IMR-90 (cell line): ENCODE results near the gene NEK9. TPM values are rescaled to one million over a fixed set of nuclear protein-coding genes. Genes with fewer than 3 reads are reported as not detected.

Experiments used
- ATAC-seq: fragments of 200-7000 bp; cut with Tn5 transposase; 2 replicates; pipeline ENCODE4 v1.9.1; 2020; ENCODE audit warnings: low read depth, mild to moderate bottlenecking, moderate library complexity
- BruUV-seq: library from RNA; stranded (reverse); fragments of 400-500 nt; replicated peaks from 2 replicates; lab custom pipeline; 2021; lab: Mats Ljungman, UMichigan
- CTCF ChIA-PET: fragments of 300-600 bp; formaldehyde crosslinking; extraction: SDS; loops from one replicate; lab custom pipeline; 2021; ENCODE audit warnings: antibody characterized with exemption; lab: Yijun Ruan, JAX
- POLR2A ChIA-PET: fragments of 300-600 bp; sonication (Branson Sonifier 250); formaldehyde crosslinking; loops from one replicate; lab custom pipeline; 2022; ENCODE audit warnings: antibody characterized with exemption; ENCODE audit not compliant: unreplicated experiment; lab: Charles Lee
- DNase-seq: peaks from one replicate; pipeline ENCODE4 v3.0.0; 2013
- H2AFZ ChIP-seq: replicated peaks from 2 replicates; pipeline ENCODE3; 2013; ENCODE audit warnings: low read length, mild to moderate bottlenecking; ENCODE audit not compliant: poor library complexity
- H2AK5ac ChIP-seq: 2 replicates; pipeline ENCODE4 v1.6.1; 2013; ENCODE audit warnings: low read depth, low read length, inconsistent platforms
- H2AK9ac ChIP-seq: replicated peaks from 2 replicates; pipeline ENCODE3; 2013; ENCODE audit warnings: mild to moderate bottlenecking, low read depth, low read length, moderate library complexity; ENCODE audit not compliant: poor library complexity
- H2BK120ac ChIP-seq: 2 replicates; pipeline ENCODE4 v1.6.1; 2013; ENCODE audit warnings: low read depth, low read length, inconsistent platforms
- H2BK15ac ChIP-seq: 3 replicates; pipeline ENCODE4 v1.6.1; 2013; ENCODE audit warnings: low read depth, low read length, inconsistent platforms
- H2BK20ac ChIP-seq: 2 replicates; pipeline ENCODE4 v1.6.1; 2013; ENCODE audit warnings: low read depth, mild to moderate bottlenecking, inconsistent platforms, low read length, moderate library complexity
- H2BK5ac ChIP-seq: 2 replicates; pipeline ENCODE4 v1.6.1; 2013; ENCODE audit warnings: mild to moderate bottlenecking, low read depth, low read length, inconsistent platforms; ENCODE audit not compliant: poor library complexity, severe bottlenecking
- H3K14ac ChIP-seq: replicated peaks from 2 replicates; pipeline ENCODE4 v1.6.1; 2013; ENCODE audit warnings: low read depth, low read length, inconsistent platforms
- H3K18ac ChIP-seq: 2 replicates; pipeline ENCODE4 v1.6.1; 2013; ENCODE audit warnings: low read depth, low read length, control low read depth
- H3K23ac ChIP-seq: 2 replicates; pipeline ENCODE4 v1.6.1; 2013; ENCODE audit warnings: low read depth, low read length, inconsistent platforms
- H3K27ac ChIP-seq: 2 replicates; pipeline ENCODE4 v1.5.1; 2013; ENCODE audit warnings: mild to moderate bottlenecking, control low read depth, low read length; ENCODE audit not compliant: insufficient read depth
- H3K27me3 ChIP-seq: 2 replicates; pipeline ENCODE4 v1.6.1; 2013; ENCODE audit warnings: low read length; ENCODE audit not compliant: control insufficient read depth, insufficient read depth
- H3K36me3 ChIP-seq: 2 replicates; pipeline ENCODE4 v1.6.1; 2013; ENCODE audit warnings: low read length, mixed read lengths; ENCODE audit not compliant: control insufficient read depth, insufficient read depth
- H3K4ac ChIP-seq: 2 replicates; pipeline ENCODE4 v1.6.1; 2013; ENCODE audit warnings: low read depth, low read length, inconsistent platforms
- H3K4me1 ChIP-seq: 2 replicates; pipeline ENCODE4 v1.6.1; 2013; ENCODE audit warnings: low read length, mixed read lengths; ENCODE audit not compliant: control insufficient read depth, insufficient read depth
- H3K4me2 ChIP-seq: 2 replicates; pipeline ENCODE4 v1.6.1; 2013; ENCODE audit warnings: low read depth, mild to moderate bottlenecking, control low read depth, low read length, moderate library complexity
- H3K4me3 ChIP-seq: 2 replicates; pipeline ENCODE4 v1.5.1; 2013; ENCODE audit warnings: low read depth, mild to moderate bottlenecking, control low read depth, low read length, moderate library complexity; ENCODE audit not compliant: insufficient read depth
- H3K56ac ChIP-seq: 2 replicates; pipeline ENCODE4 v1.6.1; 2013; ENCODE audit warnings: low read length, inconsistent platforms; ENCODE audit not compliant: insufficient read depth; ENCODE audit errors: extremely low read depth
- H3K79me1 ChIP-seq, 2 experiments: 2 replicates each; pipeline ENCODE4 v1.6.1; 2013; ENCODE audit warnings: low read length in 2 of 2, inconsistent platforms in 1 of 2, low read depth in 1 of 2
- H3K9ac ChIP-seq: 2 replicates; pipeline ENCODE4 v1.6.1; 2013; ENCODE audit warnings: low read depth, low read length, control low read depth
- H3K9me1 ChIP-seq: 2 replicates; pipeline ENCODE4 v1.6.1; 2013; ENCODE audit warnings: low read length, inconsistent platforms; ENCODE audit not compliant: insufficient read depth
- H3K9me3 ChIP-seq: 2 replicates; pipeline ENCODE4 v1.6.1; 2013; ENCODE audit warnings: low read length; ENCODE audit not compliant: control insufficient read depth, insufficient read depth
- H4K20me1 ChIP-seq: 2 replicates; pipeline ENCODE4 v1.6.1; 2013; ENCODE audit warnings: low read length, inconsistent platforms; ENCODE audit not compliant: insufficient read depth
- H4K5ac ChIP-seq: 2 replicates; pipeline ENCODE4 v1.6.1; 2013; ENCODE audit warnings: mild to moderate bottlenecking, low read depth, low read length, control low read depth
- H4K8ac ChIP-seq, 2 experiments: 2 replicates each; pipeline ENCODE4 v1.6.1; 2013; ENCODE audit warnings: low read depth in 2 of 2, low read length in 2 of 2, control low read depth in 1 of 2, inconsistent platforms in 1 of 2
- H4K91ac ChIP-seq: 2 replicates; pipeline ENCODE4 v1.6.1; 2013; ENCODE audit warnings: low read depth, low read length, inconsistent platforms; ENCODE audit not compliant: insufficient read depth
- CEBPB ChIP-seq: IDR thresholded peaks from 2 replicates; pipeline ENCODE4 v1.6.1; 2012; ENCODE audit warnings: low read depth, low read length, improper control_type of control experiment
- CHD1 ChIP-seq: IDR thresholded peaks from 2 replicates; pipeline ENCODE4 v1.6.1; 2012; ENCODE audit warnings: low read depth, low read length, improper control_type of control experiment
- FOS ChIP-seq: fragments of 150-350 bp; IDR thresholded peaks from 2 replicates; pipeline ENCODE4 v1.6.1; 2016; ENCODE audit warnings: low read depth, low read length
- MAFK ChIP-seq: IDR thresholded peaks from 2 replicates; pipeline ENCODE4 v1.6.1; 2012; ENCODE audit warnings: low read depth, low read length, improper control_type of control experiment
- MAZ ChIP-seq: IDR thresholded peaks from 2 replicates; pipeline ENCODE4 v1.6.1; 2012; ENCODE audit warnings: low read depth, mild to moderate bottlenecking, low read length, improper control_type of control experiment, moderate library complexity, borderline replicate concordance
- POLR2A ChIP-seq: IDR thresholded peaks from 2 replicates; pipeline ENCODE4 v1.6.1; 2012; ENCODE audit warnings: mild to moderate bottlenecking, low read depth, low read length
- RAD21 ChIP-seq: IDR thresholded peaks from 2 replicates; pipeline ENCODE4 v1.6.1; 2012; ENCODE audit warnings: low read length, improper control_type of control experiment
- WGBS, 2 experiments: methylation state at CpG; one replicate each; pipeline versions ENCODE4 v1.1.5 to v1.1.7; 2013; ENCODE audit warnings: missing lambda C conversion rate in 2 of 2; ENCODE audit not compliant: insufficient read length in 1 of 2; ENCODE audit errors: extremely low coverage in 2 of 2; 5-methylcytosine and 5-hydroxymethylcytosine counted together
- dilution Hi-C: fragments of 300-500 bp; cut with HindIII; formaldehyde crosslinking; loops from one replicate; pipeline ENCODE4 v1.14.3; 2018; ENCODE audit warnings: low sequenced_read_pairs; ENCODE audit not compliant: unreplicated experiment
- in situ Hi-C: fragments of 300-500 bp; cut with MboI; formaldehyde crosslinking; loops from 3 replicates; pipeline ENCODE4 v1.14.3; 2019; ENCODE audit warnings: low sequenced_read_pairs, inconsistent platforms, mixed read lengths
- intact Hi-C: fragments of 100-400 bp; cut with micrococcal nuclease; formaldehyde crosslinking; loops from 2 replicates; pipeline ENCODE4 v1.10.0; 2022
- polyA plus RNA-seq, 3 experiments: library from polyadenylated mRNA; depleted of rRNA; stranded (reverse); fragments of >200 nt; gene quantifications; 2 replicates each; pipeline ENCODE4 v1.2.3, GENCODE V29; 2012; ENCODE audit warnings: low replicate concordance in 1 of 3
- total RNA-seq: library from RNA; depleted of rRNA; stranded (reverse); fragments of >200 nt; gene quantifications from 2 replicates; pipeline ENCODE4 v1.2.3, GENCODE V29; 2012
- TF ChIP-seq, protein P1 (sequence below): conservative IDR thresholded peaks from 2 replicates; pipeline ENCODE4 v1.5.1; 2012; ENCODE audit warnings: mild to moderate bottlenecking, low read depth, low read length, improper control_type of control experiment

The NEK9 gene
- total and polyA plus RNA-seq, 2 of the 4 experiments (the other 2 are of a cell fraction), result 22.9 to 23.2 TPM

- POLR2A ChIA-PET, result no interaction called here
- H3K18ac ChIP-seq, result no peak overlapping the region
- DNase-seq (no peak), ATAC-seq (no peak)
- H3K4me3 ChIP-seq, result no peak overlapping the region
- H4K91ac ChIP-seq, result no peak overlapping the region
- H2BK20ac ChIP-seq, result no peak overlapping the region
- H3K79me1 ChIP-seq, result no peaks in the 10 kb centered on the region
- peaks cover 29% of the 10 kb centered on the region for H3K36me3 ChIP-seq
- H2BK15ac ChIP-seq, result no peak overlapping the region
- CTCF ChIA-PET, result no interaction called here
- dilution Hi-C loops (no loop called here), in situ Hi-C loops (no loop called here), intact Hi-C loops (no loop called here)
- WGBS, 2 experiments, result 73% methylated on average over 2 of the region's 5 CpGs; no CpG with 5 or more reads in 1 of the 2 experiments
- no peak overlapping the region for H4K5ac ChIP-seq
- no peak overlapping the region for H2BK5ac ChIP-seq
- H3K27me3 ChIP-seq, result no peaks in the 10 kb centered on the region
- no peak overlapping the region for H2AK5ac ChIP-seq
- no peaks in the 10 kb centered on the region for H4K20me1 ChIP-seq
- H3K9ac ChIP-seq, result no peak overlapping the region
- peaks cover 3% of the 10 kb centered on the region; the same call in 1 of the 2 replicates for H3K9me1 ChIP-seq
- H3K14ac ChIP-seq, result no peak overlapping the region
- H3K23ac ChIP-seq, result no peak overlapping the region
- H3K27ac ChIP-seq, result no peak overlapping the region
- H4K8ac ChIP-seq, result no peak overlapping the region
- no peak overlapping the region for H2AFZ ChIP-seq
- no peak overlapping the region for H2BK120ac ChIP-seq
- TF ChIP-seq MAFK (no peak), POLR2A (no peak), CHD1 (no peak), CEBPB (no peak), RAD21 (no peak), FOS (no peak), MAZ (no peak)
- TF ChIP-seq, protein P1, sequence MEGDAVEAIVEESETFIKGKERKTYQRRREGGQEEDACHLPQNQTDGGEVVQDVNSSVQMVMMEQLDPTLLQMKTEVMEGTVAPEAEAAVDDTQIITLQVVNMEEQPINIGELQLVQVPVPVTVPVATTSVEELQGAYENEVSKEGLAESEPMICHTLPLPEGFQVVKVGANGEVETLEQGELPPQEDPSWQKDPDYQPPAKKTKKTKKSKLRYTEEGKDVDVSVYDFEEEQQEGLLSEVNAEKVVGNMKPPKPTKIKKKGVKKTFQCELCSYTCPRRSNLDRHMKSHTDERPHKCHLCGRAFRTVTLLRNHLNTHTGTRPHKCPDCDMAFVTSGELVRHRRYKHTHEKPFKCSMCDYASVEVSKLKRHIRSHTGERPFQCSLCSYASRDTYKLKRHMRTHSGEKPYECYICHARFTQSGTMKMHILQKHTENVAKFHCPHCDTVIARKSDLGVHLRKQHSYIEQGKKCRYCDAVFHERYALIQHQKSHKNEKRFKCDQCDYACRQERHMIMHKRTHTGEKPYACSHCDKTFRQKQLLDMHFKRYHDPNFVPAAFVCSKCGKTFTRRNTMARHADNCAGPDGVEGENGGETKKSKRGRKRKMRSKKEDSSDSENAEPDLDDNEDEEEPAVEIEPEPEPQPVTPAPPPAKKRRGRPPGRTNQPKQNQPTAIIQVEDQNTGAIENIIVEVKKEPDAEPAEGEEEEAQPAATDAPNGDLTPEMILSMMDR, result no peak
- peaks cover 6% of the 10 kb centered on the region for H3K4me1 ChIP-seq
- H3K56ac ChIP-seq, result no peak overlapping the region
- H3K4me2 ChIP-seq, result no peak overlapping the region
- H3K9me3 ChIP-seq, result no peaks in the 10 kb centered on the region
- BruUV-seq, result no TSS peak
- no peak overlapping the region for H3K4ac ChIP-seq
- no peak overlapping the region for H2AK9ac ChIP-seq
Measured at GRCh38 chr14:75084513-75084912, 42.3 kb downstream of the NEK9 start.
